K562 (cell line): ENCODE measurements around the gene CTU1.

Source experiments
- ATF1 ChIP-seq, 2 experiments: fragments of 450-650 bp in 1 of 2; IDR thresholded peaks; 2 replicates each; pipeline ENCODE4 v1.6.1; 2016; ENCODE audit warnings: missing compliant biosample characterization in 1 of 2, missing genetic modification characterization in 1 of 2
- ATF3 ChIP-seq, 2 experiments: fragments of 450-650 bp in 1 of 2; sonication (generic) in 1 of 2; formaldehyde crosslinking in 1 of 2; IDR thresholded peaks in 1 of 2; conservative IDR thresholded peaks in 1 of 2; 2 replicates each; pipeline versions ENCODE4 v1.6.1 to v1.8.1; 2016 to 2023; ENCODE audit warnings: mild to moderate bottlenecking in 2 of 2, moderate library complexity in 2 of 2, inconsistent platforms in 1 of 2, missing genetic modification reagents in 1 of 2
- CREB1 ChIP-seq, 2 experiments: sonication (generic) in 1 of 2; formaldehyde crosslinking in 1 of 2; IDR thresholded peaks; 2 replicates each; pipeline versions ENCODE4 v1.6.1 to v1.8.0; 2012 to 2022; ENCODE audit warnings: inconsistent platforms in 1 of 2, mild to moderate bottlenecking in 1 of 2, missing genetic modification reagents in 1 of 2, moderate library complexity in 1 of 2
- CTCF ChIP-seq, 3 experiments: IDR thresholded peaks in 2 of 3; conservative IDR thresholded peaks in 1 of 3; 2 replicates each; pipeline ENCODE4 v1.5.1; 2011 to 2012; ENCODE audit warnings: low read length in 3 of 3, mild to moderate bottlenecking in 3 of 3, control low read depth in 2 of 3, improper control_type of control experiment in 1 of 3, inconsistent platforms in 1 of 3, low read depth in 1 of 3, mixed read lengths in 1 of 3, moderate library complexity in 1 of 3; ENCODE audit not compliant: insufficient read depth in 2 of 3
- POLR2A ChIP-seq: fragments of 450-650 bp; conservative IDR thresholded peaks from 2 replicates; pipeline ENCODE4 v1.6.1; 2016
- POLR2B ChIP-seq: fragments of 450-650 bp; IDR thresholded peaks from 2 replicates; pipeline ENCODE4 v1.6.1; 2018; ENCODE audit warnings: low read depth; ENCODE audit not compliant: partially characterized antibody
- RBFOX2 ChIP-seq: fragments of 200-400 bp; formaldehyde crosslinking; IDR thresholded peaks from 2 replicates; pipeline ENCODE4 v1.6.1; 2017; ENCODE audit warnings: low read depth, mild to moderate bottlenecking, low read length, moderate library complexity
- TBL1XR1 ChIP-seq, 2 experiments: IDR thresholded peaks; 2 replicates each; pipeline ENCODE4 v1.6.1; 2012; ENCODE audit warnings: improper control_type of control experiment in 2 of 2, low read length in 2 of 2, mild to moderate bottlenecking in 1 of 2
- TEAD1 ChIP-seq, 2 experiments: fragments of 450-650 bp in 1 of 2; sonication (generic) in 1 of 2; formaldehyde crosslinking; IDR thresholded peaks; 2 replicates each; pipeline versions ENCODE4 v1.4.0 to v1.8.0; 2020 to 2022; ENCODE audit warnings: mild to moderate bottlenecking in 2 of 2, missing genetic modification reagents in 1 of 2
- YY1 ChIP-seq, 3 experiments: IDR thresholded peaks; 2 replicates each; pipeline ENCODE4 v1.6.1; 2011; ENCODE audit warnings: low read length in 2 of 3, mild to moderate bottlenecking in 2 of 3, moderate library complexity in 2 of 3, borderline replicate concordance in 1 of 3, control low read depth in 1 of 3, low read depth in 1 of 3; ENCODE audit not compliant: insufficient read depth in 3 of 3, insufficient replicate concordance in 2 of 3, control insufficient read depth in 1 of 3, insufficient read length in 1 of 3; ENCODE audit errors: extremely low read depth in 1 of 3
- ZNF12 ChIP-seq: sonication (generic); formaldehyde crosslinking; IDR thresholded peaks from 2 replicates; pipeline ENCODE4 v1.4.0; 2020; ENCODE audit warnings: mild to moderate bottlenecking, missing genetic modification reagents
- ZNF316 ChIP-seq: fragments of 450-650 bp; IDR thresholded peaks from 2 replicates; pipeline ENCODE4 v1.6.1; 2016
- ZNF785 ChIP-seq: fragments of 250-450 bp; sonication (Bioruptor Pico); IDR thresholded peaks from 2 replicates; pipeline ENCODE4 v1.4.0; 2020; ENCODE audit warnings: mild to moderate bottlenecking

- TF ChIP-seq YY1 (IDR thresholded peaks at IDR 0.05; ENCODE audit: borderline replicate concordance in 1 of 3, control insufficient read depth in 1 of 3, extremely low read depth in 1 of 3, insufficient read depth in 3 of 3, insufficient read length in 1 of 3, insufficient replicate concordance in 2 of 3, low read depth in 1 of 3, low read length in 2 of 3): no peak
- TF ChIP-seq CTCF (IDR thresholded peaks at IDR 0.05 in 2 of 3, conservative IDR thresholded peaks at IDR 0.05 in 1 of 3; ENCODE audit: insufficient read depth in 2 of 3, low read depth in 1 of 3, low read length in 3 of 3): no peak
- TF ChIP-seq ATF3 (IDR thresholded peaks at IDR 0.05): no peak
- no peak for TF ChIP-seq ATF3 (CRISPR knock-in tag; conservative IDR thresholded peaks at IDR 0.05)
- no peak for TF ChIP-seq TBL1XR1 (IDR thresholded peaks at IDR 0.05; ENCODE audit: low read length in 2 of 2)
- no peak for TF ChIP-seq CREB1 (IDR thresholded peaks at IDR 0.05)
- TF ChIP-seq CREB1 (CRISPR knock-in tag; IDR thresholded peaks at IDR 0.05): no peak
- TF ChIP-seq POLR2B: no peak
- no peak for TF ChIP-seq ATF1 (CRISPR knock-in tag; IDR thresholded peaks at IDR 0.05)
- TF ChIP-seq ATF1 (tag; IDR thresholded peaks at IDR 0.05): no peak
- no peak for TF ChIP-seq POLR2A
- TF ChIP-seq ZNF12 (CRISPR knock-in tag): no peak
- no peak for TF ChIP-seq TEAD1 (CRISPR knock-in tag; IDR thresholded peaks at IDR 0.05)
- no peak for TF ChIP-seq RBFOX2
- TF ChIP-seq ZNF785 (CRISPR knock-in tag): no peak
- no peak for TF ChIP-seq ZNF316
These were observed 42.4 kb upstream of the CTU1 start for GRCh38 chr19:51150627-51151026.
